Measurements from ENCODE around the gene ACTR8.

GRCh38 chr3:53849916-53850315, 32.0 kb downstream of the ACTR8 start:
- TF ChIP-seq CTCF (conservative IDR thresholded peaks at IDR 0.05; ENCODE audit: low read length) (no peak), EZH2phosphoT487 (IDR thresholded peaks at IDR 0.05; ENCODE audit: borderline replicate concordance) (no peak)
